OCI-LY7 (cell line): ENCODE results near the gene HEY2. TPM values are rescaled to one million over a fixed set of nuclear protein-coding genes. Genes with fewer than 3 reads are reported as not detected.
"Not testable (repeated sequence)": the region's sequence is repeated elsewhere in the genome, so short reads cannot be mapped to it uniquely, and the experiment has no call there.

Experiments used
- BruUV-seq: library from RNA; stranded (reverse); fragments of 400-500 nt; replicated peaks from 2 replicates; lab custom pipeline; 2021; lab: Mats Ljungman, UMichigan
- CTCF ChIA-PET: fragments of 300-600 bp; sonication (Branson Sonifier 250); formaldehyde crosslinking; loops from one replicate; lab custom pipeline; 2022; ENCODE audit warnings: antibody characterized with exemption; ENCODE audit not compliant: unreplicated experiment; lab: Charles Lee
- POLR2A ChIA-PET: fragments of 300-600 bp; sonication (Branson Sonifier 250); formaldehyde crosslinking; loops from one replicate; lab custom pipeline; 2022; ENCODE audit warnings: antibody characterized with exemption; lab: Charles Lee
- DNase-seq: peaks from one replicate; pipeline ENCODE4 v3.0.0-alpha.2; 2015; ENCODE audit warnings: low spot score
- H2AFZ ChIP-seq: fragments of 200-600 bp; sonication (generic), shearing (Covaris generic); 2 replicates; pipeline ENCODE4 v1.6.1; 2014; ENCODE audit warnings: mild to moderate bottlenecking, antibody characterized with exemption, low read length, moderate library complexity
- H3K27ac ChIP-seq: fragments of 200-600 bp; sonication (generic); 2 replicates; pipeline ENCODE4 v1.5.1; 2014; ENCODE audit warnings: mixed run types, low read depth, mild to moderate bottlenecking, moderate library complexity, low read length, inconsistent platforms; ENCODE audit not compliant: poor library complexity, severe bottlenecking
- H3K36me3 ChIP-seq: fragments of 200-600 bp; sonication (generic); 2 replicates; pipeline ENCODE4 v1.6.1; 2014; ENCODE audit warnings: mild to moderate bottlenecking, antibody characterized with exemption, low read length, moderate library complexity, mixed read lengths; ENCODE audit not compliant: insufficient read depth
- H3K4me1 ChIP-seq: fragments of 200-600 bp; sonication (generic); 2 replicates; pipeline ENCODE4 v1.5.1; 2014; ENCODE audit warnings: mild to moderate bottlenecking, low read length; ENCODE audit not compliant: insufficient read depth, poor library complexity, severe bottlenecking
- H3K4me2 ChIP-seq: fragments of 200-600 bp; sonication (generic); 2 replicates; pipeline ENCODE4 v1.6.1; 2014; ENCODE audit warnings: mild to moderate bottlenecking, low read length
- H3K4me3 ChIP-seq: fragments of 200-600 bp; sonication (generic); 2 replicates; pipeline ENCODE4 v1.5.1; 2014; ENCODE audit warnings: mild to moderate bottlenecking, low read depth, low read length; ENCODE audit not compliant: poor library complexity, severe bottlenecking
- H3K79me2 ChIP-seq: fragments of 200-600 bp; sonication (generic); 2 replicates; pipeline ENCODE4 v1.6.1; 2016; ENCODE audit warnings: low read depth, mild to moderate bottlenecking, low read length, moderate library complexity, mixed read lengths; ENCODE audit not compliant: insufficient read depth
- H3K9me2 ChIP-seq: fragments of 200-600 bp; sonication (generic); 2 replicates; pipeline ENCODE4 v1.6.1; 2016; ENCODE audit warnings: mild to moderate bottlenecking, low read length, mixed read lengths; ENCODE audit not compliant: insufficient read depth
- H3K9me3 ChIP-seq: fragments of 200-600 bp; sonication (generic); 2 replicates; pipeline ENCODE4 v1.6.1; 2014; ENCODE audit warnings: mild to moderate bottlenecking, mixed run types, low read length, mixed read lengths
- H4K20me1 ChIP-seq: fragments of 200-600 bp; sonication (generic); 2 replicates; pipeline ENCODE4 v1.6.1; 2014; ENCODE audit warnings: mild to moderate bottlenecking, antibody characterized with exemption, low read length, moderate library complexity, mixed read lengths; ENCODE audit not compliant: insufficient read depth
- EZH2phosphoT487 ChIP-seq: fragments of 200-600 bp; sonication (generic); IDR thresholded peaks from 2 replicates; pipeline ENCODE4 v1.6.1; 2018; ENCODE audit warnings: low read depth, borderline replicate concordance, mild to moderate bottlenecking, mixed run types, antibody characterized with exemption, low read length, moderate library complexity, mixed read lengths
- intact Hi-C: fragments of 100-400 bp; cut with micrococcal nuclease; formaldehyde crosslinking; loops from one replicate; pipeline ENCODE4 v1.10.0; 2022; ENCODE audit not compliant: unreplicated experiment
- total RNA-seq, 2 experiments: library from RNA; depleted of rRNA in 1 of 2; stranded (reverse); fragments of >200 nt in 1 of 2; shearing (Covaris generic) in 1 of 2; gene quantifications; 2 replicates each; pipeline ENCODE4 v1.2.3, GENCODE V29; 2014 to 2022
- TF ChIP-seq, protein P1 (sequence below): fragments of 200-600 bp; sonication (generic); conservative IDR thresholded peaks from 2 replicates; pipeline ENCODE4 v1.5.1; 2014; ENCODE audit warnings: mild to moderate bottlenecking, antibody characterized with exemption, low read length, moderate library complexity, mixed read lengths

HEY2 gene
- total RNA-seq, 2 experiments from 2014 or later = 0.32 to 1.3 TPM

GRCh38 chr6:125701354-125701668, 48.1 kb upstream of the HEY2 start:
- ChIA-PET CTCF (no interaction called here), POLR2A (interaction anchor here (0.6 kb wide), 1 partner anchor 26 kb away, joined by 3 read pairs; no protein-coding TSS in a partner anchor)
- Histone ChIP-seq H3K36me3 (no peaks in the 10 kb centered on the region), H3K9me3 (no peaks in the 10 kb centered on the region), H3K4me3 (no peak overlapping the region), H3K4me2 (no peak overlapping the region), H3K27ac (no peak overlapping the region), H3K4me1 (no peaks in the 10 kb centered on the region), H2AFZ (no peak overlapping the region), H3K79me2 (no peaks in the 10 kb centered on the region), H4K20me1 (no peaks in the 10 kb centered on the region), H3K9me2 (no peaks in the 10 kb centered on the region)
- no peak for DNase-seq
- no peak for TF ChIP-seq EZH2phosphoT487
- TF ChIP-seq, protein P1, sequence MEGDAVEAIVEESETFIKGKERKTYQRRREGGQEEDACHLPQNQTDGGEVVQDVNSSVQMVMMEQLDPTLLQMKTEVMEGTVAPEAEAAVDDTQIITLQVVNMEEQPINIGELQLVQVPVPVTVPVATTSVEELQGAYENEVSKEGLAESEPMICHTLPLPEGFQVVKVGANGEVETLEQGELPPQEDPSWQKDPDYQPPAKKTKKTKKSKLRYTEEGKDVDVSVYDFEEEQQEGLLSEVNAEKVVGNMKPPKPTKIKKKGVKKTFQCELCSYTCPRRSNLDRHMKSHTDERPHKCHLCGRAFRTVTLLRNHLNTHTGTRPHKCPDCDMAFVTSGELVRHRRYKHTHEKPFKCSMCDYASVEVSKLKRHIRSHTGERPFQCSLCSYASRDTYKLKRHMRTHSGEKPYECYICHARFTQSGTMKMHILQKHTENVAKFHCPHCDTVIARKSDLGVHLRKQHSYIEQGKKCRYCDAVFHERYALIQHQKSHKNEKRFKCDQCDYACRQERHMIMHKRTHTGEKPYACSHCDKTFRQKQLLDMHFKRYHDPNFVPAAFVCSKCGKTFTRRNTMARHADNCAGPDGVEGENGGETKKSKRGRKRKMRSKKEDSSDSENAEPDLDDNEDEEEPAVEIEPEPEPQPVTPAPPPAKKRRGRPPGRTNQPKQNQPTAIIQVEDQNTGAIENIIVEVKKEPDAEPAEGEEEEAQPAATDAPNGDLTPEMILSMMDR = no peak
- BruUV-seq = no TSS peak
- intact Hi-C loops = no loop called here

GRCh38 chr6:125703882-125704281, 45.5 kb upstream of the HEY2 start:
- H3K27ac ChIP-seq, H4K20me1 ChIP-seq, DNase-seq, H3K4me1 ChIP-seq, POLR2A ChIA-PET, H3K4me2 ChIP-seq, CTCF ChIA-PET, H3K9me2 ChIP-seq, H3K79me2 ChIP-seq, H2AFZ ChIP-seq, BruUV-seq, H3K4me3 ChIP-seq, H3K9me3 ChIP-seq, intact Hi-C loops, H3K36me3 ChIP-seq: not testable (repeated sequence)

- no TSS peak for BruUV-seq
- TF ChIP-seq, protein P1 = no peak
- TF ChIP-seq EZH2phosphoT487 = no peak
- no peak overlapping the region for H3K4me2 ChIP-seq
Measured at GRCh38 chr6:125707615-125708243, 41.7 kb upstream of the HEY2 start.

More at GRCh38 chr6:125707615-125708243, 41.7 kb upstream of the HEY2 start:
- no peaks in the 10 kb centered on the region for H3K4me1 ChIP-seq
- no peak for DNase-seq
- POLR2A ChIA-PET = no interaction called here
- H3K9me2 ChIP-seq = no peaks in the 10 kb centered on the region
- H3K36me3 ChIP-seq = no peaks in the 10 kb centered on the region
- H3K79me2 ChIP-seq = no peaks in the 10 kb centered on the region
- H3K27ac ChIP-seq = no peak overlapping the region
- CTCF ChIA-PET = no interaction called here
- no peak overlapping the region for H3K4me3 ChIP-seq
- no peaks in the 10 kb centered on the region for H4K20me1 ChIP-seq
- intact Hi-C loops = no loop called here
- no peak overlapping the region for H2AFZ ChIP-seq
- no peaks in the 10 kb centered on the region for H3K9me3 ChIP-seq
